ENCODE data around the gene UBAC2. TPM values are rescaled to one million over a fixed set of nuclear protein-coding genes. Genes with fewer than 3 reads are reported as not detected.

The UBAC2 gene
- total and polyA plus RNA-seq, 4 donors, result 49.9 to 77.1 (median 53.7) TPM

GRCh38 chr13:99282264-99283231 lies 81.9 kb downstream of the UBAC2 start:
- no peaks in the 10 kb centered on the region for H3K9me3 ChIP-seq (ENCODE audit: control insufficient read depth in 4 of 4, insufficient read depth in 3 of 4, low read length in 3 of 4)
- TF ChIP-seq CTCF (IDR thresholded peaks at IDR 0.05; ENCODE audit: control extremely low read depth, extremely low read depth), result no peak
- no peaks in the 10 kb centered on the region for H3K27me3 ChIP-seq (ENCODE audit: control insufficient read depth in 3 of 3, insufficient read depth in 3 of 3, low read length in 2 of 3)
- 35 to 36% methylated on average over 1 of the region's 1 CpG for WGBS, 2 donors
- peak overlapping the region in 1 of 2 donors; percentile 62 for H3K27ac ChIP-seq (ENCODE audit: low read depth in 1 of 2, low read length in 1 of 2)
- H3K36me3 ChIP-seq (ENCODE audit: control insufficient read depth in 4 of 4, insufficient read depth in 4 of 4, low read length in 4 of 4), result peaks cover 0 to 4% (median 1%) of the 10 kb centered on the region in 4 donors
- H3K9ac ChIP-seq (ENCODE audit: insufficient read depth in 1 of 2, low read length in 2 of 2), result no peak overlapping the region
- DNase-seq (peak in 1 of 3 donors; percentile 56), ATAC-seq (ENCODE audit: insufficient read depth, low FRiP score) (no peak)
- H3K4me1 ChIP-seq (ENCODE audit: control insufficient read depth in 5 of 5, insufficient read depth in 5 of 5, low read length in 5 of 5), result peaks cover 2 to 38% (median 11%) of the 10 kb centered on the region in 5 donors
- no peak overlapping the region for H3K4me3 ChIP-seq

- Histone ChIP-seq H3K4me3 (no peak overlapping the region), H3K27ac (ENCODE audit: low read depth in 1 of 2, low read length in 1 of 2) (peak overlapping the region in 1 of 2 donors; percentile 5), H3K27me3 (ENCODE audit: control insufficient read depth in 3 of 3, insufficient read depth in 3 of 3, low read length in 2 of 3) (no peaks in the 10 kb centered on the region), H3K36me3 (ENCODE audit: control insufficient read depth in 4 of 4, insufficient read depth in 4 of 4, low read length in 4 of 4) (peaks cover 0 to 2% (median under 1%) of the 10 kb centered on the region in 4 donors), H3K4me1 (ENCODE audit: control insufficient read depth in 5 of 5, insufficient read depth in 5 of 5, low read length in 5 of 5) (peaks cover 0 to 53% (median 15%) of the 10 kb centered on the region in 5 donors), H3K9me3 (ENCODE audit: control insufficient read depth in 4 of 4, insufficient read depth in 3 of 4, low read length in 3 of 4) (no peaks in the 10 kb centered on the region), H3K9ac (ENCODE audit: insufficient read depth in 1 of 2, low read length in 2 of 2) (no peak overlapping the region)
- DNase-seq (peak in 2 of 3 donors; percentile 51 to 67), ATAC-seq (ENCODE audit: insufficient read depth, low FRiP score) (no peak)
- TF ChIP-seq CTCF (IDR thresholded peaks at IDR 0.05; ENCODE audit: control extremely low read depth, extremely low read depth), result no peak
- WGBS, 2 donors, result 88 to 92% methylated on average over 10 of the region's 10 CpGs
Observed at GRCh38 chr13:99285432-99286182, 85.0 kb downstream of the UBAC2 start.

- DNase-seq, result peak in 1 of 3 donors; percentile 31
- Histone ChIP-seq H3K9ac (ENCODE audit: insufficient read depth in 1 of 2, low read length in 2 of 2) (no peak overlapping the region), H3K4me1 (ENCODE audit: control insufficient read depth in 5 of 5, insufficient read depth in 5 of 5, low read length in 5 of 5) (peaks cover 0 to 43% (median 7%) of the 10 kb centered on the region in 5 donors), H3K27ac (ENCODE audit: low read depth in 1 of 2, low read length in 1 of 2) (no peak overlapping the region), H3K36me3 (ENCODE audit: control insufficient read depth in 4 of 4, insufficient read depth in 4 of 4, low read length in 4 of 4) (peaks cover 0 to 2% (median under 1%) of the 10 kb centered on the region in 4 donors), H3K9me3 (ENCODE audit: control insufficient read depth in 4 of 4, insufficient read depth in 3 of 4, low read length in 3 of 4) (no peaks in the 10 kb centered on the region), H3K4me3 (no peak overlapping the region), H3K27me3 (ENCODE audit: control insufficient read depth in 3 of 3, insufficient read depth in 3 of 3, low read length in 2 of 3) (no peaks in the 10 kb centered on the region)
- no peak for ATAC-seq (ENCODE audit: insufficient read depth, low FRiP score)
- WGBS, 2 donors, result 87 to 88% methylated on average over 4 of the region's 4 CpGs
- no peak for TF ChIP-seq CTCF (IDR thresholded peaks at IDR 0.05; ENCODE audit: control extremely low read depth, extremely low read depth)
Observed at GRCh38 chr13:99287551-99287950, 86.9 kb downstream of the UBAC2 start.
